Measurements from ENCODE around the gene C2.
"Not testable (repeated sequence)": the region's sequence is repeated elsewhere in the genome, so short reads cannot be mapped to it uniquely, and the experiment has no call there.

Gene C2

GRCh38 chr6:31972709-31973350 lies 45.3 kb downstream of the C2 start:
- peak overlapping the region; percentile 94 for H3K27ac ChIP-seq
- TF ChIP-seq ZFX (IDR thresholded peaks at IDR 0.05; ENCODE audit: borderline replicate concordance) (no peak), CTCF (IDR thresholded peaks at IDR 0.05) (no peak)

- not testable (repeated sequence) for H3K27ac ChIP-seq
Observed at GRCh38 chr6:31976065-31976464, 48.5 kb downstream of the C2 start.

GRCh38 chr6:31977816-31978431 lies 50.4 kb downstream of the C2 start:
- TF ChIP-seq CTCF (IDR thresholded peaks at IDR 0.05) = no peak
- no peak for TF ChIP-seq ZFX (IDR thresholded peaks at IDR 0.05; ENCODE audit: borderline replicate concordance)
- H3K27ac ChIP-seq = no peak overlapping the region

- TF ChIP-seq CTCF (IDR thresholded peaks at IDR 0.05) = no peak
- TF ChIP-seq ZFX (IDR thresholded peaks at IDR 0.05; ENCODE audit: borderline replicate concordance) = no peak
- H3K27ac ChIP-seq = no peak overlapping the region
Observed at GRCh38 chr6:31978831-31979230, 51.3 kb downstream of the C2 start.

GRCh38 chr6:31979238-31979898 lies 51.9 kb downstream of the C2 start:
- no peak overlapping the region for H3K27ac ChIP-seq
- TF ChIP-seq CTCF (IDR thresholded peaks at IDR 0.05) (no peak), ZFX (IDR thresholded peaks at IDR 0.05; ENCODE audit: borderline replicate concordance) (no peak)

- H3K27ac ChIP-seq = not testable (repeated sequence)
Observed at GRCh38 chr6:31980195-31980876, 52.8 kb downstream of the C2 start.

GRCh38 chr6:31980998-31981397 lies 53.5 kb downstream of the C2 start:
- H3K27ac ChIP-seq = not testable (repeated sequence)

- H3K27ac ChIP-seq = not testable (repeated sequence)
Observed at GRCh38 chr6:31981744-31982143, 54.2 kb downstream of the C2 start, which contains the start of gene C4A. TSS of gene C4A (plus strand) at chr6:31982057. CDS start at chr6:31982108, 51 bp downstream.

- H3K27ac ChIP-seq = not testable (repeated sequence)
Observed at GRCh38 chr6:31989363-31989762, 61.8 kb downstream of the C2 start.

- H3K27ac ChIP-seq = not testable (repeated sequence)
Observed at GRCh38 chr6:31994421-31994820, 66.9 kb downstream of the C2 start.
